Measurements from ENCODE around the gene GDPGP1.

The GDPGP1 gene

DNA sequence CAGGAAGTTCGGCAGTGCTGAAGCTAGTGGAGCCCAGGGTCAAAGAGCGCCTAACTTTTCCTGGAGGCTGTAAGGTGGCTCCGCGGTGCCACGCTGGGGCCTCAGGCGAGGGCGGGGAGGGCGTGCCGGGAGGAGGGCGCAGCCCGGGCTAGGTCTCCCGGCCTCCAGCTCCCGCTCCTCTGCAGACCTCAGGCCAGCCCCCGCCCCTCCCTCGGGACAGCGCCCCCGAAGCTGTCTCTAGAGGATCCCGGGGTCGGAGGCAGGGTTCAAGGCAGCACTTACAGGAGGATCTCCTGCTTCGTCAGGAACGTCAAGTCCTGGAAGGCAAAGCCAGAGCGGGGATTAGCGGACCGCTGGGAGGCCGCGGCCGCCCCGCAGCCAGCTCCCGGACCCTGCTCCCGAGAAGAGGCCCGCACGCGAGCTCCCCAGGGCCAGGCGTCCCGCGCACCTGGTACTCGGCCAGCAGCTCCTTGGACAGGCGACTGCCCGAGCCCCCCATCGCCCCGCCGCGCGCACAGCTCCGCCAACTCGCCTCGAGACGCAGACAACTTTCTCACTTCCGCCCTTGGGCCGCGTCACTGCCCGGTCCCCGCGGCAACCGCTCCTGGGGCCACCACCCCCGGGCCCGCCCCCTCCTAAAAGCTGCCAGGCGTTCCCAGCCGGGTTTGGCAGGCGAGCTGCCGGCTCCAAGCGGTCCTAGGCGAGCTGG, 468 bp upstream of the GDPGP1 start, which contains the start of gene CIB1:
TSS of gene CIB1 (minus strand) at position 555 of the 709 bp plus-strand sequence. CDS start at position 499, 56 bp downstream.
- Histone ChIP-seq H3K4me1 (ENCODE audit: low read depth, poor library complexity, severe bottlenecking) (peaks cover 16% of the 10 kb centered on the region), H3K36me3 (ENCODE audit: insufficient read depth) (no peaks in the 10 kb centered on the region), H3K9ac (peak within 1 kb of the TSS; percentile 61; the same call in 1 of the 2 replicates), H2AFZ (ENCODE audit: low read depth) (peak within 1 kb of the TSS; percentile 90), H3K27me3 (ENCODE audit: insufficient read depth, low read depth) (no peaks in the 10 kb centered on the region), H3K4me2 (peak within 1 kb of the TSS; percentile 73), H3K4me3 (IDR thresholded peaks at IDR 0.05; ENCODE audit: insufficient read depth, low read depth, low read length) (no peak within 1 kb of the TSS), H3K79me2 (ENCODE audit: insufficient read depth, low read depth) (no peaks in the 10 kb centered on the region), H3K27ac (peak within 1 kb of the TSS; percentile 58), H4K20me1 (ENCODE audit: insufficient read depth) (no peaks in the 10 kb centered on the region)
- TF ChIP-seq, protein P1, sequence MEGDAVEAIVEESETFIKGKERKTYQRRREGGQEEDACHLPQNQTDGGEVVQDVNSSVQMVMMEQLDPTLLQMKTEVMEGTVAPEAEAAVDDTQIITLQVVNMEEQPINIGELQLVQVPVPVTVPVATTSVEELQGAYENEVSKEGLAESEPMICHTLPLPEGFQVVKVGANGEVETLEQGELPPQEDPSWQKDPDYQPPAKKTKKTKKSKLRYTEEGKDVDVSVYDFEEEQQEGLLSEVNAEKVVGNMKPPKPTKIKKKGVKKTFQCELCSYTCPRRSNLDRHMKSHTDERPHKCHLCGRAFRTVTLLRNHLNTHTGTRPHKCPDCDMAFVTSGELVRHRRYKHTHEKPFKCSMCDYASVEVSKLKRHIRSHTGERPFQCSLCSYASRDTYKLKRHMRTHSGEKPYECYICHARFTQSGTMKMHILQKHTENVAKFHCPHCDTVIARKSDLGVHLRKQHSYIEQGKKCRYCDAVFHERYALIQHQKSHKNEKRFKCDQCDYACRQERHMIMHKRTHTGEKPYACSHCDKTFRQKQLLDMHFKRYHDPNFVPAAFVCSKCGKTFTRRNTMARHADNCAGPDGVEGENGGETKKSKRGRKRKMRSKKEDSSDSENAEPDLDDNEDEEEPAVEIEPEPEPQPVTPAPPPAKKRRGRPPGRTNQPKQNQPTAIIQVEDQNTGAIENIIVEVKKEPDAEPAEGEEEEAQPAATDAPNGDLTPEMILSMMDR (conservative IDR thresholded peaks at IDR 0.05; ENCODE audit: low read depth, low read length): no peak; the same call in 1 of the 2 replicates

DNA sequence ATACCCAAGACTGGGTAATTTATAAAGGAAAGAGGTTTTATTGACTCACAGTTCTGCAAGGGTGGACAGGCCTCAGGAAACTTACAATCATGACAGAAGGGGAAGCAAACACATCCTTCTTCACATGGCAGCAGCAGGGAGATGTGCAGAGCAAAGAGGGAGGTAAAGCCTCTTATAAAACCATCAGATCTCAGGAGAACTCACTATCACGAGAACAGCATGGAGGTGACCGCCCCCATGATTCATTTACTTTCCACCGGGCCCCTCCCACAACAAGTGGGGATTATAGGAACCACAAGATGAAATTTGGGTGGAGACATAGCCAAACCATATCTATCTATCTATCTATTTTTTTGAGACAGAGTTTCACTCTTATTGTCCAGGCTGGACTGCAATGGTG, 5.4 kb downstream of the GDPGP1 start:
- no peak overlapping the region for H3K4me3 ChIP-seq (IDR thresholded peaks at IDR 0.05; ENCODE audit: insufficient read depth, low read depth, low read length)
- peaks cover 3% of the 10 kb centered on the region for H3K4me1 ChIP-seq (ENCODE audit: low read depth, poor library complexity, severe bottlenecking)
- no peaks in the 10 kb centered on the region for H3K27me3 ChIP-seq (ENCODE audit: insufficient read depth, low read depth)
- H3K36me3 ChIP-seq (ENCODE audit: insufficient read depth): no peaks in the 10 kb centered on the region
- no peak overlapping the region for H3K27ac ChIP-seq
- no peak overlapping the region for H3K4me2 ChIP-seq
- H3K9ac ChIP-seq: no peak overlapping the region
- no peak overlapping the region for H2AFZ ChIP-seq (ENCODE audit: low read depth)
- TF ChIP-seq, protein P1 (conservative IDR thresholded peaks at IDR 0.05; ENCODE audit: low read depth, low read length): no peak
- no peaks in the 10 kb centered on the region for H3K79me2 ChIP-seq (ENCODE audit: insufficient read depth, low read depth)
- H4K20me1 ChIP-seq (ENCODE audit: insufficient read depth): no peaks in the 10 kb centered on the region

DNA sequence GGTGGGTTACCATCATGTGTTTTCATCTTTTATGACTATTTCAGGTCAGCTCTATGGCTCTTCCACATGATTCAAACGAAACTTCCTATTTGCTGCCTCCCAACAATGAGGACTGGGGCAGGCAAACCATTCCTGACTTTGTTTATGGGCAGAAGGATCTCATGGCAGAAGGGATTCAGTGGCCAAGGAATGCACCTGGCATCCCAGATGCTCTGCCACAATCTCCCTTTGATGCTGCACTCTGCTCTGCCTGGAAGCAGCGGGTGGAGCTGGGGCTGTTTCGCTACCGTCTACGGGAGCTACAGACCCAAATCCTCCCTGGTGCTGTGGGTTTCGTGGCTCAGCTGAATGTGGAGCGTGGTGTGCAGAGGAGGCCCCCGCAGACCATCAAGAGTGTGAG, 6.8 kb downstream of the GDPGP1 start:
- Histone ChIP-seq H3K4me3 (IDR thresholded peaks at IDR 0.05; ENCODE audit: insufficient read depth, low read depth, low read length) (no peak overlapping the region), H3K4me1 (ENCODE audit: low read depth, poor library complexity, severe bottlenecking) (no peaks in the 10 kb centered on the region), H4K20me1 (ENCODE audit: insufficient read depth) (no peaks in the 10 kb centered on the region), H3K9ac (no peak overlapping the region), H3K27me3 (ENCODE audit: insufficient read depth, low read depth) (no peaks in the 10 kb centered on the region), H3K27ac (no peak overlapping the region), H2AFZ (ENCODE audit: low read depth) (no peak overlapping the region), H3K4me2 (no peak overlapping the region), H3K36me3 (ENCODE audit: insufficient read depth) (no peaks in the 10 kb centered on the region), H3K79me2 (ENCODE audit: insufficient read depth, low read depth) (no peaks in the 10 kb centered on the region)
- TF ChIP-seq, protein P1 (conservative IDR thresholded peaks at IDR 0.05; ENCODE audit: low read depth, low read length): no peak

DNA sequence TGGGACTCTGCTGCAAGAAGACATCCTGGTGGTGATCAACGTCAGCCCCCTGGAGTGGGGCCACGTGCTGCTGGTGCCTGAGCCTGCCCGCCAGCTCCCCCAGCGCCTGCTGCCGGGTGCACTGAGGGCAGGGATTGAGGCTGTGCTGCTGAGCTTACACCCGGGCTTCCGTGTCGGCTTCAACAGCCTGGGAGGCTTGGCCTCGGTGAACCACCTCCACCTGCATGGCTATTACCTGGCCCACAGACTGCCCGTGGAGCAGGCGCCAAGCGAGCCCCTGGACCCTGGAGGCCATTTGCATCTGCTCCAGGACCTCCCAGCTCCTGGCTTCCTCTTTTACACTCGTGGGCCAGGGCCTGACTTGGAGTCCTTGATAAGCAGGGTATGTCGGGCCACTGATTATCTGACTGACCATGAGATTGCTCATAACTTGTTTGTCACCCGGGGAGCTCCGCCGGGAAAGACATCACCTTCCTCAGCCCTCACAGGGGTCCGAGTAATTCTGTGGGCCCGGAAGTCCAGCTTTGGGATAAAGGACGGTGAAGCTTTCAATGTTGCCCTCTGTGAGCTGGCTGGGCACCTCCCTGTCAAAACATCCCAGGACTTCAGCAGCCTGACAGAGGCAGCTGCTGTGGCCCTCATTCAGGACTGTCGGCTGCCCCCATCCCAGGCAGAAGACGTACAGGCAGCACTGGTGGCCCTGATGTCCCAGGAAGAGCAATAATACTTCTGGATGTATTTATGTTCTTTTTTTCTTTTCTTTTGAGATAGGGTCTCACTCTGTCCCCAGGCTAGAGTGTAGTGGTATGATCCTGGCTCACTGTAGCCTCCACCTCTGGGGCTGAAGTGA, 7.6 kb downstream of the GDPGP1 start:
- H3K79me2 ChIP-seq (ENCODE audit: insufficient read depth, low read depth): no peaks in the 10 kb centered on the region
- H2AFZ ChIP-seq (ENCODE audit: low read depth): no peak overlapping the region
- H3K4me3 ChIP-seq (IDR thresholded peaks at IDR 0.05; ENCODE audit: insufficient read depth, low read depth, low read length): no peak overlapping the region
- H3K27ac ChIP-seq: no peak overlapping the region
- H3K4me1 ChIP-seq (ENCODE audit: low read depth, poor library complexity, severe bottlenecking): no peaks in the 10 kb centered on the region
- H3K4me2 ChIP-seq: no peak overlapping the region
- no peaks in the 10 kb centered on the region for H3K36me3 ChIP-seq (ENCODE audit: insufficient read depth)
- no peaks in the 10 kb centered on the region for H4K20me1 ChIP-seq (ENCODE audit: insufficient read depth)
- no peaks in the 10 kb centered on the region for H3K27me3 ChIP-seq (ENCODE audit: insufficient read depth, low read depth)
- no peak overlapping the region for H3K9ac ChIP-seq
- TF ChIP-seq, protein P1 (conservative IDR thresholded peaks at IDR 0.05; ENCODE audit: low read depth, low read length): no peak
